GM19395 (cell line): ENCODE results near the gene ENTPD6.
A peak's percentile ranks its signal among the peaks of the same experiment; 100 is the strongest.

Source experiments
- ATAC-seq: cut with Tn5 transposase; IDR thresholded peaks from one replicate; pipeline ENCODE4 v1.9.1; 2021; ENCODE audit warnings: mild to moderate bottlenecking, moderate library complexity; ENCODE audit not compliant: unreplicated experiment

Gene ENTPD6

GRCh38 chr20:25187635-25188034, 7.9 kb upstream of the ENTPD6 start:
- ATAC-seq, result no peak

DNA sequence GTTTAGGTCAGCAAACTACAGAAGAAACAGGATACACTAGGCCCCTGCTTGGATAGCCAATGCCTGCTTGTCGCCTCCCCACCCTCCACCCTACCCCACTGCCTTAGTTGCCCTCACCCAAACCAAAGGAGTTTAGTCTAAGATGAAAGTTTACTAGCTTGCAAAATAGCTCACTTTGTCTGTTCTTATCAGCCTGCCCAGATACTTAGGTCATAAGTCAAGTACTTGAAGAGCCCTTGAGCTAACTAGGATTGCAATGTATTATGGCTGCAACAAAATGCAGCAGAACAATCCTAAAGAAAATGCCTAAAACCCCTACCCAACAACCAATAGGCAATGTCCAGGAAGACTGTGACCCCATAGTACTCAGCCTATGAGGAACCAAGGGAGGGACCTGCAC, 7.3 kb upstream of the ENTPD6 start:
- no peak for ATAC-seq

- ATAC-seq, result no peak
Measured at GRCh38 chr20:25191051-25191450, 4.5 kb upstream of the ENTPD6 start.

GRCh38 chr20:25191689-25192088, 3.8 kb upstream of the ENTPD6 start:
- ATAC-seq, result no peak

- no peak for ATAC-seq
Measured at GRCh38 chr20:25193843-25194242, 1.7 kb upstream of the ENTPD6 start.

DNA sequence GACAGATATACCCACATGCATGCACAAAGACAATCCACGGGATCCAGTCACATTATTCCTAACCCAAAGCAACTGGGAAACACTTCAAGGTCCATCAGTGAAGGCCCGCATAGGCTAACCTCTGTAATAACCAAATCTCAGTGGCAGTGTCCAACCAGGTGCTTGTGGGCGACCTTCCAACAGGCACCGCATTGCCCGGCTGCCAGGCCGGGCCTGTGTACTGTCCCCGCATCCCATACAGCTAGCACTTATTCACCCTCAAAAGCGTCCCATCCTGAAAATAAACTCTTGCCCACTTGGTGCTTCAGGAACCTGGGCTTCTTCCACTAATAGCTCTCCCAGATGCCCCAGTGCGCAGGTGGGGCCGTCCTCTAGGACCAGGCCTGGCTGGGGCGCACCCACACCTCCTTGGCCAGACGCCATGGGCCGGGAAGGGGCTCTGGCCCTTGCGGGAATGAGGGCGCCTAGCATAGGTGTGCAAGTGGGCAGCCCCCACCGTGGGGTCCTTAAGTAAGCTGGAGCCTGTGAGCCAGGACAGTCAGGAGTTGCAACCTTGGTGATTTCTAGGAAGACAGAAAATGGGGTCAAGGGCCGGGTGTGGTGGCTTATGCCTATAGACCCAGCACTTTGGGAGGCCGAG, 1.1 kb upstream of the ENTPD6 start:
- no peak for ATAC-seq

GRCh38 chr20:25195962-25196785, 662 bp downstream of the ENTPD6 start:
- peak; percentile 30 for ATAC-seq

- no peak for ATAC-seq
Measured at GRCh38 chr20:25196786-25197120, 1.2 kb downstream of the ENTPD6 start.

DNA sequence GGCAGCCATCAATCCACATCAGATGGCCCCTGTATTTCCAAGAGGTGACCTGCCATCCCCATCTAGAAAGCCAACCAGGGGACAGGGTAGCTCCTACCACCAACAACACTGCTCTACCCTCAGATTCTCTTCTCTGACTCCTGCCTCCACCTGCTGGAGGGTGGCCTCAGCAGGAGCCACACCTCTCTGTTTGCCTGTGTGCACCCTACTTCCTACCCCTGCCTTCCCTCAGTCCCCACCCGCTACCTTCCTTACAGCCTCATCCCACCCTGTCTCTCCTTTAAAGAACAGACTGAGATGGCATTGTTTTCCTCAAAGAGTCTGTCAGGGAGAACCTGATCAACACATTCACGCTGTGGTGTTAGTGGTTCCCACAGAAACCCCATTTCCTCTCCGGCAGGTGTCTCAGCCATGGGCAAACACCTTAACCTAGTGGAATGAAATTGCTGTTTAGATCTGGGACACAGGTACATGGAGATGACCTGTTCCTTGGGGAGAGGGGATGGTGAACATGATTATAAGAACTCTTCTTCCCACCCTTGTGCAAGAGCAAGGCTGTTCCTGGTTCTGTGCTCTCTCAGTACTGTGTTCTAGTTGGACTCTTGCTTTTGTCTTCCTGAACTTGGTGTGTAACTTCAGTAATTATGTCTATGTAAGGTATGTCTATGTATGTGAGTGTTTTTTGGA, 1.8 kb downstream of the ENTPD6 start:
- ATAC-seq, result no peak

- ATAC-seq, result no peak
Measured at GRCh38 chr20:25197870-25198190, 2.3 kb downstream of the ENTPD6 start.

DNA sequence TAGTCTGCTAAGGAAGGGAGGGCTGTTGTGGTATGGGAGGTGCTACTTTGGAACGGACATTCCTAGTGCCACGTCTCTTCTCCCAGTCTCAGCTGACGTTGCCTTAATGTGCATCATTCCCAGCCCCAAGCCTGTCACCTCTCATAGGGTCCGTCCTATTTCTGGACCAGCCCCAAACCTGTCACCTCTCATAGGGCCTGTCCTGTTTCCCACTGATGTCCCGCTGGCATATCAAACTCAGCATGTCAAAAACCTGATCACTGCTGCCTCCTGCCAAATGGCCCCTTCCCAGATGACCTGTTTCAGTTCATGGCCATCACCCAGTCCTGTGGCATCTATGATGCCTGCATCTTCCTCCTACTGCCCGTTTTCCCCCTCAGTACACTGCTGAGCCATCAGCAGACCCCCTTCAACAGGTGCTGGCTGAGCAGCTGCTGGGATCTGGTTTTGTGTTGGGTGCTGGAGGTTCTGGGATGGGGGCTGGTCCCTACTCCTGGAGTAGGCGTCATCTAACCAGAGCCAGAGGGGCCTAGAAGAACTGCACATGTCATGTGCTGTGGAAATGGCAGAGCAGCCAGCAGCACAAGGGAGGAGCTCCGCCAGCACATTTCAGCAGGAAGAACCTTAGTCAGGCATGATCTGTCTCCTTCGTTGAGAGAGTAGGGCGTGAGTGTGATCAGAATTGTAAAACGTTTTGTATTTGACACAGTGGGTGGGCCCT, 3.3 kb downstream of the ENTPD6 start:
- no peak for ATAC-seq

GRCh38 chr20:25199473-25200260, 4.2 kb downstream of the ENTPD6 start:
- no peak for ATAC-seq

- ATAC-seq, result no peak
Measured at GRCh38 chr20:25203089-25203488, 7.6 kb downstream of the ENTPD6 start.

DNA sequence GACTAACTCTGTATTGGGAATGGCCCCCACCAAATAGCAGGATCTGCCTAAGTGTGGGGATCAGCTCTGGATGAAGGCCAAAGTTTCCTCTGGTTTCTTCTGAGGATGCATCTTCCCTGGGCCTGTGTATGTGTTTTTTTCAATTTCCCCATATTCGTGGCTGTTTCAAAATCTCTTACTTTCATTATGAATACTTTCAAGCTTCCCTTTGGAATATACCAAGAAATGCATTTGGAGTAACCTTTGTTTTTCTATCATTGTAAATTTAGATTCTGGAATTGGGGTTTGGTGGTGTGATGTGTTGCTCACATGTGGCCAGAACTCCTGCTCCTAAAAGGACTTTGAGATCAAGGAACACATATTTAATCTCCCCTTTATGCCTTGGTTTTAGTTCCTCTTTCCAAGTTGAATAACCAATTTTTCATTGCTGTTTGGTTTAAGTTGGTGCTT, 8.4 kb downstream of the ENTPD6 start:
- no peak for ATAC-seq

DNA sequence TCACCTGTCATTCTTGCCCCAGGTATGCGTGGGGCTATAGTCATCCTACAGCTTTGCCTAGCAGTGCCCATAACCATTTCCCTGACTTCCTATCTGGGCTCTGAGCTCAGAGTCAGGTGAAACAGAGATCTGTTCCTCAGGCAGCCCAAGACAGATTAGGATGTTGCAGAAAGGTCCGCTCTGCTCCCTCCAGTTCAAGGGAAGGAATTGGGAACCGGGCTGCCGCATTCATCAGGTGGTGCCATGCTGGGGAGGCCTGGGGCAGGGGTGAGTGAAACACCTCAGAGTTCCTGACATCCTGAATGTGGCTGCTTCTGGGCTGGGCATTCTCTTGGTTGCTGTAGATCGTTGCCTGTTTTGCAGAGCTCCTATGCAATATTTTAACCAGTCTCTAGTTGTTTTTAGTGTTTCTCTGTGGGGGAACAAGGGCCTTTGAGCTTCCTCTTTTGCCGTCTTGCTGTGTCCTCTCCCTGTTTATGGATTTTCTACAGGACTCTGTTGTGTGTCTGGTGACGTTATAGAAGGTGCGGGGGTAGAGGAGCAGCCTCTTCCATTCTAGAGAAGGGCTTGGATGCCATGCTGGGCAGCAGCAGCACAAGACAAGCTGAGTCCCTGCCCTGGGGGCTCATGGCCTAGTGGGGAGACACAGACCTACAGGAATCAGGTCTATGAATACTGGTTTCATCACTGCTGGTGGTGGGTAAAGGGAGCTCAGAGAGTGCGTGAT, 9.2 kb downstream of the ENTPD6 start:
- no peak for ATAC-seq

- no peak for ATAC-seq
Measured at GRCh38 chr20:25205277-25206062, 10.0 kb downstream of the ENTPD6 start.

DNA sequence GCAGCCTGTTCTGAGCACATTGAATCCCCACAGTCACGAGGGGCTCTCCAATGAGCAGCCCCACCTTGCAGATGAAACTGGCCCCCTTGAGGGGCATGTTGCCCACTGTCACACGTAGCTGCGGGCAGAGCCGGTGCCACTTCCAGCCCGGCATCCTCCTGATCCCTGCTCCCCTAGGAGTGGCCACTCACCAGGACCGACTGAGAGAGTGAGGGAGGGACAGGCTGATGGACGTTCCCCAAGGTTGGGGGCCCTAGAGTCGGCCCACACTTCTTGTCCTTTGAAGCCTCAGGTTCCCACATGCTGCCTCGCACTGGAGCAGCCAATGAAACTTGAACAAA, 10.5 kb downstream of the ENTPD6 start:
- ATAC-seq, result no peak

GRCh38 chr20:25206548-25206947, 11.0 kb downstream of the ENTPD6 start:
- no peak for ATAC-seq
